Fibroblast of mammary gland (primary cell): ENCODE results near the gene ADAMTS2.

Experiments used
- DNase-seq: peaks from one replicate; pipeline ENCODE4 v3.0.0-alpha.2; 2010; ENCODE audit warnings: low read depth
- H3K4me3 ChIP-seq: 2 replicates; pipeline ENCODE4 v1.5.1; 2011; ENCODE audit warnings: low read depth, mild to moderate bottlenecking, low read length, moderate library complexity; ENCODE audit not compliant: control insufficient read depth
- CTCF ChIP-seq: conservative IDR thresholded peaks from 2 replicates; pipeline ENCODE4 v1.5.1; 2011; ENCODE audit warnings: low read depth, low read length, inconsistent platforms; ENCODE audit not compliant: control insufficient read depth, insufficient read depth

ADAMTS2 gene

DNA sequence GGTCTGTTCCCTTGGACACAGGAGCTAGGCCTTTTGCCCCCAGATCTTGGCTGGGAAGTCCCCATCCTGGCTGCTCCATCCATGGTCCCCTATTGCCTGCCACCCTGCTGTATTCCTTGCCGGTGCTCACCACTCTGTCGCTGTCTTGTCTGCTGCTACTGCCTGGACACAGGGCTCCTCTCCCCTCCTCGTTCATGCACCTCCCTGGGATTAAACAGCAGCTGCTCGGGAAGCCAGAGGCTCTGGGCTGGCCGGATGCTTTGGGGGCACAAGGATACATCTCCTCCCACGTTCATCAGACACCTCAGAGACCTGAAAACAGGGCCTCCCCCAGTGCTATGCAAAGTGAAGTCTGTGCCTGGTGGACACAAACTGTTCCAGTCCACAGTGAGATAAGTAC is 174.7 kb downstream of the ADAMTS2 start:
- H3K4me3 ChIP-seq: no peak overlapping the region
- no peak for DNase-seq
- TF ChIP-seq CTCF: no peak

DNA sequence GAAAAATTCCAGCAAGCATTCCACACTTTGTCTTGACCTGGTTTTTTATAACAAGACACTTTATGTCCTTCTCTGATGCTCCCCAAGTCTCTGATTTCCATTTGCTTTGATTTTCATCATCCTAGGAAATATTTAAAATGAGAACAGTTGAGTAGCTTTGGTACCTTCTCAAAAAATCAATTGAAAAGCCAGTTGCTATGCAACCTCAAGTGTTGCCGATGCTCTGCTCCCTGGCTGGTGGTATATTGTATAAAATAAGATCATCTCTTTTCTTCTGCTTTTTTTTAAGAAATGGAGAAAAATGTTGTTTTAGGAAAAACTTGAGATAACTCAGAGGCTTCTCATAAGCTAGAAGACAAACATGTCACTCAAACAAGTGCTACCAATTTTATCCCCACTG is 175.4 kb downstream of the ADAMTS2 start:
- DNase-seq: no peak
- H3K4me3 ChIP-seq: no peak overlapping the region
- TF ChIP-seq CTCF: no peak

- no peak overlapping the region for H3K4me3 ChIP-seq
- TF ChIP-seq CTCF: no peak
- DNase-seq: no peak
Observed at GRCh38 chr5:179168664-179169063, 176.6 kb downstream of the ADAMTS2 start.

GRCh38 chr5:179167871-179168451 is 177.3 kb downstream of the ADAMTS2 start:
- TF ChIP-seq CTCF: no peak
- DNase-seq: no peak
- no peak overlapping the region for H3K4me3 ChIP-seq

- peak overlapping the region; percentile 28 for H3K4me3 ChIP-seq
- DNase-seq: peak; percentile 74
- peak; percentile 31 for TF ChIP-seq CTCF
Observed at GRCh38 chr5:179166886-179167841, 178.1 kb downstream of the ADAMTS2 start.

DNA sequence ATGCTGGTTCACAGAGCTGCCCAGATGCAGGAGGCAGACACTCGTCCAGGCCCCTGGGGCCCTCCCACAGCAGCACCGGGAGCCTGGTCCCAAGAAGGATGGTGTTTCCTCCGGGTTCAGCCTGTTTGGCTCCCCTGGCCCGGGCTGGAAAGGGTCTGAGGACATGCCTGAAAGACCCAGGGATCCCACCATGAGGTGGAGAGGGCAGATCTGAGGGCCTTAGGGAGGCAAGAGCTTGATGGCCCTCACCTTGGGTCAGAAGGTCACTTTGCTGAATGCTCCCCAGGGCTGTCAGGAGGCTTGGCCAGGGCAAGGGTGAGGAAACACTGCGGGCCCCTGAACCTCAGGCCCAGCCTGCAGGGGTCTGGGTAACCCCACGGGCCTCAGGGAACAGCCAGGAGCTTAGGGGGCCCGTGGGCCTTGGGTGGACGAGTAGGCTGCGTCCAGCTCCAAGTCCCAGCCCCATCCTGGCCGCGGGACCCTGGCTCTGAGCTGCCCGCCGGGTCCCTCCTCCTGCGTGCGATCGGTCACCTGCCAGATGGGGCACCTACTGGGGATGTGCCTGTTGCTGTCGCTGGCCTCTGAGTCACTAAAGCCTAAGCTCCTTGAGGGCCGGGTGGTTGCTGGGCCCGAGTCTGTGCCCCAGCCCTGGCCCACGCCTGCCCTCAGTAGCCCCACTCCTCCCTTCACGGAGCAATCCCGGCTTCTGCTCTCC is 178.9 kb downstream of the ADAMTS2 start:
- TF ChIP-seq CTCF: no peak
- H3K4me3 ChIP-seq: no peak overlapping the region
- DNase-seq: no peak
